SK-N-SH (cell line): ENCODE results near the gene GALNT18. TPM values are rescaled to one million over a fixed set of nuclear protein-coding genes. Genes with fewer than 3 reads are reported as not detected.

ENCODE experiments used
- CTCF ChIA-PET: fragments of 300-600, 350-600 bp; formaldehyde crosslinking; extraction: SDS; loops from one replicate; lab custom pipeline; 2021; lab: Yijun Ruan, JAX
- POLR2A ChIA-PET: fragments of 350-600 bp; sonication (Branson Sonifier 250); formaldehyde crosslinking; extraction: SDS; loops from one replicate; lab custom pipeline; 2020; ENCODE audit warnings: antibody characterized with exemption, inconsistent platforms; lab: Yijun Ruan, JAX
- DNase-seq: peaks from one replicate; pipeline ENCODE4 v3.0.0; 2012
- H2AFZ ChIP-seq: fragments of 200-600 bp; sonication (generic); 2 replicates; pipeline ENCODE4 v1.8.1; 2016; ENCODE audit warnings: antibody characterized with exemption, mild to moderate bottlenecking, low read depth
- H3F3A ChIP-seq: fragments of 200-600 bp; sonication (generic); replicated peaks from 2 replicates; pipeline ENCODE3; 2016; ENCODE audit warnings: antibody characterized with exemption, mild to moderate bottlenecking; ENCODE audit not compliant: insufficient read depth
- H3K27ac ChIP-seq, 2 experiments: fragments of 200-500 bp in 1 of 2; fragments of 200-600 bp in 1 of 2; sonication (Bioruptor generic) in 1 of 2; sonication (generic), shearing (Covaris generic) in 1 of 2; 2 replicates each; pipeline versions ENCODE4 v1.5.1 to v1.6.1; 2014 to 2016; ENCODE audit warnings: low read depth in 2 of 2, inconsistent platforms in 1 of 2, low read length in 1 of 2, mild to moderate bottlenecking in 1 of 2, mixed read lengths in 1 of 2
- H3K27me3 ChIP-seq: fragments of 200-600 bp; sonication (generic), shearing (Covaris generic); 2 replicates; pipeline ENCODE4 v1.6.1; 2016; ENCODE audit warnings: mixed run types; ENCODE audit not compliant: insufficient read depth
- H3K36me3 ChIP-seq, 2 experiments: fragments of 200-500 bp in 1 of 2; fragments of 200-600 bp in 1 of 2; sonication (Bioruptor generic) in 1 of 2; sonication (generic) in 1 of 2; replicated peaks in 1 of 2; 2 replicates each; pipeline versions ENCODE3 to v1.5.1; 2014 to 2016; ENCODE audit warnings: low read length in 1 of 2, mild to moderate bottlenecking in 1 of 2; ENCODE audit not compliant: insufficient read depth in 2 of 2, control insufficient read depth in 1 of 2
- H3K4me1 ChIP-seq, 2 experiments: fragments of 200-500 bp in 1 of 2; fragments of 200-600 bp in 1 of 2; sonication (Bioruptor generic) in 1 of 2; sonication (generic), shearing (Covaris generic) in 1 of 2; 2 replicates each; pipeline versions ENCODE4 v1.5.1 to v1.6.1; 2014 to 2016; ENCODE audit warnings: low read depth in 1 of 2, low read length in 1 of 2, mixed run types in 1 of 2; ENCODE audit not compliant: insufficient read depth in 2 of 2, control insufficient read depth in 1 of 2
- H3K4me2 ChIP-seq: fragments of 200-600 bp; sonication (generic), shearing (Covaris generic); 2 replicates; pipeline ENCODE4 v1.6.1; 2017; ENCODE audit warnings: mixed run types
- H3K4me3 ChIP-seq, 2 experiments: fragments of 200-500 bp in 1 of 2; fragments of 200-600 bp in 1 of 2; sonication (Bioruptor generic) in 1 of 2; sonication (generic), shearing (Covaris generic) in 1 of 2; 2 replicates each; pipeline versions ENCODE4 v1.5.1 to v1.8.1; 2014 to 2016; ENCODE audit warnings: low read depth in 2 of 2, inconsistent platforms in 1 of 2, low read length in 1 of 2, mild to moderate bottlenecking in 1 of 2, mixed read lengths in 1 of 2, moderate library complexity in 1 of 2
- H3K79me2 ChIP-seq: fragments of 200-600 bp; sonication (generic); 2 replicates; pipeline ENCODE4 v1.8.1; 2017; ENCODE audit warnings: mild to moderate bottlenecking; ENCODE audit not compliant: insufficient read depth
- H3K9ac ChIP-seq: fragments of 200-600 bp; sonication (generic); 2 replicates; pipeline ENCODE4 v1.6.1; 2017; ENCODE audit warnings: mixed run types
- H3K9me2 ChIP-seq: fragments of 200-600 bp; sonication (generic); 2 replicates; pipeline ENCODE4 v1.6.1; 2017; ENCODE audit warnings: mixed run types
- H3K9me3 ChIP-seq: fragments of 200-600 bp; sonication (generic); 2 replicates; pipeline ENCODE4 v1.6.1; 2017; ENCODE audit warnings: mixed run types, mild to moderate bottlenecking, moderate library complexity
- H4K20me1 ChIP-seq: fragments of 200-600 bp; sonication (generic); 2 replicates; pipeline ENCODE4 v1.6.1; 2017; ENCODE audit warnings: mild to moderate bottlenecking, mixed run types; ENCODE audit not compliant: insufficient read depth
- CHD2 ChIP-seq: fragments of 150-350 bp; IDR thresholded peaks from 2 replicates; pipeline ENCODE4 v1.6.1; 2018; ENCODE audit warnings: low read length; ENCODE audit not compliant: partially characterized antibody
- ELF1 ChIP-seq: IDR thresholded peaks from 2 replicates; pipeline ENCODE4 v1.4.0; 2012
- EP300 ChIP-seq, 2 experiments: IDR thresholded peaks; 2 replicates each; pipeline versions ENCODE4 v1.4.0 to v1.6.1; 2012; ENCODE audit warnings: borderline replicate concordance in 1 of 2, low read depth in 1 of 2, low read length in 1 of 2
- EZH2phosphoT487 ChIP-seq: fragments of 200-600 bp; sonication (generic); IDR thresholded peaks from 2 replicates; pipeline ENCODE4 v1.6.1; 2017; ENCODE audit warnings: low read depth, mixed run types, mild to moderate bottlenecking, antibody characterized with exemption, moderate library complexity, borderline replicate concordance
- FOSL2 ChIP-seq: IDR thresholded peaks from 2 replicates; pipeline ENCODE4 v1.4.0; 2012; ENCODE audit warnings: low read depth, mild to moderate bottlenecking, moderate library complexity, borderline replicate concordance
- FOXJ3 ChIP-seq: sonication (generic); formaldehyde crosslinking; IDR thresholded peaks from 2 replicates; pipeline ENCODE4 v1.5.1; 2020; ENCODE audit warnings: mild to moderate bottlenecking, missing genetic modification reagents
- GABPA ChIP-seq: IDR thresholded peaks from 2 replicates; pipeline ENCODE4 v1.4.0; 2012; ENCODE audit warnings: low read depth, mild to moderate bottlenecking
- JUND ChIP-seq: IDR thresholded peaks from 2 replicates; pipeline ENCODE4 v1.4.0; 2012
- MXI1 ChIP-seq: IDR thresholded peaks from 2 replicates; pipeline ENCODE4 v1.6.1; 2012; ENCODE audit warnings: mild to moderate bottlenecking, low read depth, low read length, improper control_type of control experiment
- NFIC ChIP-seq: IDR thresholded peaks from 2 replicates; pipeline ENCODE4 v1.4.0; 2012; ENCODE audit warnings: borderline replicate concordance
- NRF1 ChIP-seq: IDR thresholded peaks from 2 replicates; pipeline ENCODE4 v1.6.1; 2012; ENCODE audit warnings: low read depth, mild to moderate bottlenecking, low read length
- RAD21 ChIP-seq: IDR thresholded peaks from 2 replicates; pipeline ENCODE4 v1.6.1; 2012; ENCODE audit warnings: mild to moderate bottlenecking, low read length
- SIN3A ChIP-seq: IDR thresholded peaks from 2 replicates; pipeline ENCODE4 v1.6.1; 2012; ENCODE audit warnings: low read depth, mild to moderate bottlenecking, low read length, moderate library complexity, borderline replicate concordance
- TCF12 ChIP-seq: IDR thresholded peaks from 2 replicates; pipeline ENCODE4 v1.4.0; 2012
- TEAD4 ChIP-seq: IDR thresholded peaks from 2 replicates; pipeline ENCODE4 v1.4.0; 2012; ENCODE audit warnings: mild to moderate bottlenecking, borderline replicate concordance; ENCODE audit not compliant: insufficient read depth
- WGBS: methylation state at CpG from one replicate; pipeline ENCODE4 v1.1.6; 2017; ENCODE audit warnings: low lambda C conversion rate; 5-methylcytosine and 5-hydroxymethylcytosine counted together
- polyA plus RNA-seq, 3 experiments: library from polyadenylated mRNA; depleted of rRNA; stranded (reverse); fragments of >200 nt; gene quantifications; 2 replicates each; pipeline ENCODE4 v1.2.3, GENCODE V29; 2012
- TF ChIP-seq, protein P1 (sequence below): fragments of 200-600 bp; sonication (generic); IDR thresholded peaks from 2 replicates; pipeline ENCODE4 v1.6.1; 2017; ENCODE audit warnings: antibody characterized with exemption, mild to moderate bottlenecking, moderate library complexity
- TF ChIP-seq, protein P2 (sequence below): fragments of 150-350 bp; IDR thresholded peaks from 2 replicates; pipeline ENCODE4 v1.6.1; 2017; ENCODE audit warnings: antibody characterized with exemption, low read length, low read depth, borderline replicate concordance
- TF ChIP-seq, protein P3 (sequence below): IDR thresholded peaks from 2 replicates; pipeline ENCODE4 v1.4.0; 2012; ENCODE audit warnings: low read depth, borderline replicate concordance
- TF ChIP-seq, protein P4 (sequence below): IDR thresholded peaks from 2 replicates; pipeline ENCODE4; 2012

Gene GALNT18
- polyA plus RNA-seq, 1 of the 3 experiments (the other 2 are of a cell fraction): 0.64 TPM

DNA sequence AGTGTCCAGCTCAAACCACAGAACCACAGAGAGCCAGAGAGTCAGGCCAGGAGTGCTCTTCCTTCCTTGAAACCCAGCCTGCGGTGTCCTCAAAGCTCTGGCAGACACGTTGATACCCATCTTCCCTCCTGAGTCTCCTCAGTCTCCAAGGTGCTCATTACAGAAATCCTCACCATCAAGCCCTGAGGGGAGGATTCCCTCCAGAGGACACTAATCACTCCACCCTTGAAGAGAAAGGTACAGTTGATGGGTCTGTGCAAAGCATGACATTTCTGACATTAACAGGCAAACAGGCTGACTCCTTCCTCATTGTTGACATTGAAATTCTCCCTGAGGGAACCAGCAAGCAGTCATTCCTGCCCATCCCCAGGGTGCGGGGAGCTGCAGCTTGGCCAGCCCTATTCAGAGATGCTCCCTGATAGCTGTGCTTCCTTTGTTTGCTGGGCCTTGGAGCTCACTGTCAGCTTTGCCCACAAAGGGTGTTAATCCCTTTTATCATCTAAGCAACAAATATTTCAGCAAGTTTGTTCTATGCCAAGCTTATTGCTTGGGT, 167.1 kb downstream of the GALNT18 start:
- Histone ChIP-seq H3K9ac (no peak overlapping the region), H3K4me1 (peaks cover 0 to 4% of the 10 kb centered on the region in 2 experiments; a peak in 1 of 4 replicates), H3K27me3 (no peaks in the 10 kb centered on the region), H3F3A (no peaks in the 10 kb centered on the region), H3K27ac (no peak overlapping the region), H3K79me2 (no peaks in the 10 kb centered on the region), H3K4me3 (no peak overlapping the region), H4K20me1 (no peaks in the 10 kb centered on the region), H3K9me3 (no peaks in the 10 kb centered on the region), H3K4me2 (no peak overlapping the region), H3K36me3 (no peaks in the 10 kb centered on the region), H2AFZ (no peak overlapping the region), H3K9me2 (no peaks in the 10 kb centered on the region)
- WGBS: 67% methylated on average over 3 of the region's 3 CpGs
- CTCF ChIA-PET: interaction anchor here (0.6 kb wide), 1 partner anchor 21 kb away, joined by 3 read pairs; no protein-coding TSS in a partner anchor
- DNase-seq: no peak
- TF ChIP-seq CHD2: no peak
- TF ChIP-seq NRF1: no peak
- TF ChIP-seq NFIC: no peak
- no peak for TF ChIP-seq FOXJ3 (CRISPR knock-in tag)
- no peak for TF ChIP-seq MXI1
- TF ChIP-seq, protein P1, sequence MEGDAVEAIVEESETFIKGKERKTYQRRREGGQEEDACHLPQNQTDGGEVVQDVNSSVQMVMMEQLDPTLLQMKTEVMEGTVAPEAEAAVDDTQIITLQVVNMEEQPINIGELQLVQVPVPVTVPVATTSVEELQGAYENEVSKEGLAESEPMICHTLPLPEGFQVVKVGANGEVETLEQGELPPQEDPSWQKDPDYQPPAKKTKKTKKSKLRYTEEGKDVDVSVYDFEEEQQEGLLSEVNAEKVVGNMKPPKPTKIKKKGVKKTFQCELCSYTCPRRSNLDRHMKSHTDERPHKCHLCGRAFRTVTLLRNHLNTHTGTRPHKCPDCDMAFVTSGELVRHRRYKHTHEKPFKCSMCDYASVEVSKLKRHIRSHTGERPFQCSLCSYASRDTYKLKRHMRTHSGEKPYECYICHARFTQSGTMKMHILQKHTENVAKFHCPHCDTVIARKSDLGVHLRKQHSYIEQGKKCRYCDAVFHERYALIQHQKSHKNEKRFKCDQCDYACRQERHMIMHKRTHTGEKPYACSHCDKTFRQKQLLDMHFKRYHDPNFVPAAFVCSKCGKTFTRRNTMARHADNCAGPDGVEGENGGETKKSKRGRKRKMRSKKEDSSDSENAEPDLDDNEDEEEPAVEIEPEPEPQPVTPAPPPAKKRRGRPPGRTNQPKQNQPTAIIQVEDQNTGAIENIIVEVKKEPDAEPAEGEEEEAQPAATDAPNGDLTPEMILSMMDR: no peak
- TF ChIP-seq GABPA: no peak
- no peak for TF ChIP-seq EZH2phosphoT487
- TF ChIP-seq, protein P2, sequence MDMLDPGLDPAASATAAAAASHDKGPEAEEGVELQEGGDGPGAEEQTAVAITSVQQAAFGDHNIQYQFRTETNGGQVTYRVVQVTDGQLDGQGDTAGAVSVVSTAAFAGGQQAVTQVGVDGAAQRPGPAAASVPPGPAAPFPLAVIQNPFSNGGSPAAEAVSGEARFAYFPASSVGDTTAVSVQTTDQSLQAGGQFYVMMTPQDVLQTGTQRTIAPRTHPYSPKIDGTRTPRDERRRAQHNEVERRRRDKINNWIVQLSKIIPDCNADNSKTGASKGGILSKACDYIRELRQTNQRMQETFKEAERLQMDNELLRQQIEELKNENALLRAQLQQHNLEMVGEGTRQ: no peak
- TF ChIP-seq, protein P3, sequence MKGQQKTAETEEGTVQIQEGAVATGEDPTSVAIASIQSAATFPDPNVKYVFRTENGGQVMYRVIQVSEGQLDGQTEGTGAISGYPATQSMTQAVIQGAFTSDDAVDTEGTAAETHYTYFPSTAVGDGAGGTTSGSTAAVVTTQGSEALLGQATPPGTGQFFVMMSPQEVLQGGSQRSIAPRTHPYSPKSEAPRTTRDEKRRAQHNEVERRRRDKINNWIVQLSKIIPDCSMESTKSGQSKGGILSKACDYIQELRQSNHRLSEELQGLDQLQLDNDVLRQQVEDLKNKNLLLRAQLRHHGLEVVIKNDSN: no peak
- POLR2A ChIA-PET: no interaction called here

DNA sequence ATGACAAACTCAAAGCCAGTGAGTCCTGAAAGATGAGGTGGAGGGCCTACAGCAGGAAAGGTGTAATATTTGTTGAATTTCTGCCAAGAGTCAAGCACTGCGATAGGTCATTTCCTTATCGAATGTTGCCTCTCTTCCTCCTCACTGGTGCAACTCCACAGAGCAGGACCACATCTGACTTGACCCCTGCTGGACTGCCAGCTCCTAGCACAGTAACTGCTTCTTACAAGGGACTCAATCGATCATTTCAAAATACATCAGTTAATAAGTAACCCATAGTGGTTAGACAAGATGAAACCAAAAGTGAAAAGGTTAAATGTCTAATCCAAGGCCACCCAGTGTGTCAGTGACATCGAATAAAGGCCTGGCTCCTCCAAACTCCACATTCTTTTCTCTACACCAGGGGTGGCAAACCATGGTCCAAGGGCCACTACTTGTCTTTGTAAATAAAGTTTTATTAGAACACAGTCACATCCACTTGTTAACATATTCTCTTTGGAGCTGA, 170.3 kb downstream of the GALNT18 start:
- Histone ChIP-seq H3K9ac (no peak overlapping the region), H3K9me2 (no peaks in the 10 kb centered on the region), H3K4me3 (no peak overlapping the region), H3K4me1 (peaks cover 0 to 4% of the 10 kb centered on the region in 2 experiments; a peak in 1 of 4 replicates), H3K4me2 (no peak overlapping the region), H3K79me2 (no peaks in the 10 kb centered on the region), H3K36me3 (no peaks in the 10 kb centered on the region), H4K20me1 (no peaks in the 10 kb centered on the region), H3F3A (no peaks in the 10 kb centered on the region), H2AFZ (no peak overlapping the region), H3K9me3 (no peaks in the 10 kb centered on the region), H3K27ac (no peak overlapping the region), H3K27me3 (no peaks in the 10 kb centered on the region)
- CTCF ChIA-PET: no interaction called here
- WGBS: 71% methylated on average over 4 of the region's 4 CpGs
- DNase-seq: no peak
- POLR2A ChIA-PET: no interaction called here
- no peak for TF ChIP-seq RAD21
- no peak for TF ChIP-seq TEAD4
- TF ChIP-seq FOXJ3 (CRISPR knock-in tag): no peak
- no peak for TF ChIP-seq SIN3A
- TF ChIP-seq, protein P1: no peak
- TF ChIP-seq NFIC: no peak
- TF ChIP-seq ELF1: no peak
- TF ChIP-seq, protein P2: no peak
- TF ChIP-seq FOSL2: no peak
- no peak for TF ChIP-seq NRF1
- TF ChIP-seq TCF12: no peak
- TF ChIP-seq, protein P4, sequence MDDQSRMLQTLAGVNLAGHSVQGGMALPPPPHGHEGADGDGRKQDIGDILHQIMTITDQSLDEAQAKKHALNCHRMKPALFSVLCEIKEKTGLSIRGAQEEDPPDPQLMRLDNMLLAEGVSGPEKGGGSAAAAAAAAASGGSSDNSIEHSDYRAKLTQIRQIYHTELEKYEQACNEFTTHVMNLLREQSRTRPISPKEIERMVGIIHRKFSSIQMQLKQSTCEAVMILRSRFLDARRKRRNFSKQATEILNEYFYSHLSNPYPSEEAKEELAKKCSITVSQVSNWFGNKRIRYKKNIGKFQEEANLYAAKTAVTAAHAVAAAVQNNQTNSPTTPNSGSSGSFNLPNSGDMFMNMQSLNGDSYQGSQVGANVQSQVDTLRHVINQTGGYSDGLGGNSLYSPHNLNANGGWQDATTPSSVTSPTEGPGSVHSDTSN: no peak
- no peak for TF ChIP-seq EP300 (IDR thresholded peaks at IDR 0.05; ENCODE audit: borderline replicate concordance in 1 of 2, low read depth in 1 of 2, low read length in 1 of 2)
- no peak for TF ChIP-seq JUND
